Cerebellar cortex (tissue), 1 donor: ENCODE results near the gene STARD9.
"Not testable (repeated sequence)": the region's sequence is repeated elsewhere in the genome, so short reads cannot be mapped to it uniquely, and the experiment has no call there.

Source experiments
- DNase-seq: peaks from one replicate; pipeline ENCODE4 v3.0.0-alpha.2; 2015; ENCODE audit warnings: low spot score

STARD9 gene

GRCh38 chr15:42590619-42591237, 15.3 kb downstream of the STARD9 start:
- DNase-seq, result no peak

GRCh38 chr15:42591238-42591934, 16.0 kb downstream of the STARD9 start:
- DNase-seq, result peak; percentile 20

- no peak for DNase-seq
Measured at GRCh38 chr15:42592716-42593115, 17.3 kb downstream of the STARD9 start.

- DNase-seq, result no peak
Measured at GRCh38 chr15:42593143-42593542, 17.7 kb downstream of the STARD9 start.

- DNase-seq, result no peak
Measured at GRCh38 chr15:42594095-42594494, 18.7 kb downstream of the STARD9 start.

- DNase-seq, result no peak
Measured at GRCh38 chr15:42595626-42596240, 20.3 kb downstream of the STARD9 start.

GRCh38 chr15:42601316-42601715, 25.9 kb downstream of the STARD9 start:
- not testable (repeated sequence) for DNase-seq

- no peak for DNase-seq
Measured at GRCh38 chr15:42602501-42602900, 27.1 kb downstream of the STARD9 start.

- DNase-seq, result no peak
Measured at GRCh38 chr15:42603978-42604377, 28.6 kb downstream of the STARD9 start.

GRCh38 chr15:42604894-42605744, 29.7 kb downstream of the STARD9 start:
- no peak for DNase-seq

GRCh38 chr15:42605796-42606195, 30.4 kb downstream of the STARD9 start:
- DNase-seq, result no peak

- DNase-seq, result no peak
Measured at GRCh38 chr15:42608110-42608531, 32.7 kb downstream of the STARD9 start.

GRCh38 chr15:42608752-42609488, 33.5 kb downstream of the STARD9 start:
- DNase-seq, result no peak

GRCh38 chr15:42611532-42611931, 36.1 kb downstream of the STARD9 start:
- DNase-seq, result no peak

GRCh38 chr15:42612367-42612912, 37.0 kb downstream of the STARD9 start:
- no peak for DNase-seq

- DNase-seq, result no peak
Measured at GRCh38 chr15:42616107-42616506, 40.7 kb downstream of the STARD9 start.

- no peak for DNase-seq
Measured at GRCh38 chr15:42619656-42620371, 44.4 kb downstream of the STARD9 start.

- DNase-seq, result no peak
Measured at GRCh38 chr15:42621386-42621785, 46.0 kb downstream of the STARD9 start.

GRCh38 chr15:42621996-42622925, 46.9 kb downstream of the STARD9 start:
- DNase-seq, result no peak

- DNase-seq, result peak; percentile 40
Measured at GRCh38 chr15:42623951-42624350, 48.5 kb downstream of the STARD9 start.
